Nephron progenitor cell (in vitro differentiated cells): Measurements from ENCODE around the gene TUB.

Experiments used
- DNase-seq: peaks from one replicate; pipeline ENCODE4 v3.0.0; 2021
- H3K27ac Mint-ChIP-seq: 2 replicates; pipeline ENCODE4 v1.8.0; 2021; ENCODE audit warnings: mild to moderate bottlenecking, moderate library complexity, mixed read lengths
- H3K27me3 Mint-ChIP-seq: 2 replicates; pipeline ENCODE4 v1.8.0; 2021; ENCODE audit warnings: mild to moderate bottlenecking, low read depth, mixed read lengths; ENCODE audit not compliant: poor library complexity
- H3K36me3 Mint-ChIP-seq: 2 replicates; pipeline ENCODE4 v1.8.0; 2021; ENCODE audit warnings: low read depth, mixed read lengths
- H3K4me1 Mint-ChIP-seq: 2 replicates; pipeline ENCODE4 v1.8.0; 2021; ENCODE audit warnings: mixed read lengths
- H3K4me3 Mint-ChIP-seq: 2 replicates; pipeline ENCODE4 v1.8.0; 2021; ENCODE audit warnings: mild to moderate bottlenecking, moderate library complexity, mixed read lengths
- H3K9me3 Mint-ChIP-seq: 2 replicates; pipeline ENCODE4 v1.8.0; 2021; ENCODE audit warnings: mild to moderate bottlenecking, moderate library complexity, mixed read lengths
- CTCF ChIP-seq: fragments of 200-600 bp; sonication (generic); IDR thresholded peaks from 2 replicates; pipeline ENCODE4 v1.5.0; 2021; ENCODE audit warnings: antibody characterized with exemption

Gene TUB

GRCh38 chr11:8093931-8094575 is 13.0 kb downstream of the TUB start:
- no peak for TF ChIP-seq CTCF
- Mint-ChIP-seq H3K27me3 (peaks cover 2% of the 10 kb centered on the region), H3K36me3 (peaks cover 9% of the 10 kb centered on the region), H3K9me3 (no peaks in the 10 kb centered on the region), H3K4me1 (peaks cover 19% of the 10 kb centered on the region), H3K27ac (no peak overlapping the region), H3K4me3 (no peak overlapping the region)
- no peak for DNase-seq

GRCh38 chr11:8094656-8095055 is 13.6 kb downstream of the TUB start:
- Mint-ChIP-seq H3K4me3 (no peak overlapping the region), H3K27me3 (peaks cover 2% of the 10 kb centered on the region), H3K27ac (peak overlapping the region; percentile 68), H3K36me3 (peaks cover 13% of the 10 kb centered on the region), H3K9me3 (no peaks in the 10 kb centered on the region), H3K4me1 (peaks cover 19% of the 10 kb centered on the region)
- DNase-seq = no peak
- no peak for TF ChIP-seq CTCF

DNA sequence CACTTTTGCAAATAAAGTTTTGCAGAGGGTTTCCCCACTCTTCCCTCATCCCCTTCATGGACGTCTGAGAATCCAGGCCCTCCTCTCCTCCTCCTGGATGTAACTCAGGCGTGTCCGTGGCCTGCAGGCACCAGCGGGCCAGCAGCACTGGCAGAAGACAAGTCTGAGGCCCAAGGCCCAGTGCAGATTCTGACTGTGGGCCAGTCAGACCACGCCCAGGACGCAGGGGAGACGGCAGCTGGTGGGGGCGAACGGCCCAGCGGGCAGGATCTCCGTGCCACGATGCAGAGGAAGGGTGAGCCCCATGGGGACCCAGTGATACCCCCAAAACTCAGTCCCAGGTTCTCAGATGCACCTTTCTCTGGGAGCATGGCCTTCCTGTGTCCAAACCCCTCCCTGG is 14.4 kb downstream of the TUB start:
- Mint-ChIP-seq H3K36me3 (peaks cover 13% of the 10 kb centered on the region), H3K4me1 (peaks cover 19% of the 10 kb centered on the region), H3K27me3 (peaks cover 6% of the 10 kb centered on the region), H3K9me3 (no peaks in the 10 kb centered on the region), H3K27ac (no peak overlapping the region), H3K4me3 (no peak overlapping the region)
- DNase-seq = no peak
- no peak for TF ChIP-seq CTCF

- TF ChIP-seq CTCF = no peak
- H3K36me3 Mint-ChIP-seq = peaks cover 13% of the 10 kb centered on the region
- H3K9me3 Mint-ChIP-seq = no peaks in the 10 kb centered on the region
- peaks cover 6% of the 10 kb centered on the region for H3K27me3 Mint-ChIP-seq
- DNase-seq = no peak
- H3K4me1 Mint-ChIP-seq = peaks cover 19% of the 10 kb centered on the region
- no peak overlapping the region for H3K27ac Mint-ChIP-seq
- no peak overlapping the region for H3K4me3 Mint-ChIP-seq
Observed at GRCh38 chr11:8095806-8096522, 15.0 kb downstream of the TUB start.

GRCh38 chr11:8096575-8096974 is 15.6 kb downstream of the TUB start:
- TF ChIP-seq CTCF = no peak
- peaks cover 19% of the 10 kb centered on the region for H3K4me1 Mint-ChIP-seq
- no peak overlapping the region for H3K4me3 Mint-ChIP-seq
- no peak overlapping the region for H3K27ac Mint-ChIP-seq
- no peaks in the 10 kb centered on the region for H3K9me3 Mint-ChIP-seq
- no peak for DNase-seq
- H3K27me3 Mint-ChIP-seq = peaks cover 6% of the 10 kb centered on the region
- peaks cover 18% of the 10 kb centered on the region for H3K36me3 Mint-ChIP-seq

DNA sequence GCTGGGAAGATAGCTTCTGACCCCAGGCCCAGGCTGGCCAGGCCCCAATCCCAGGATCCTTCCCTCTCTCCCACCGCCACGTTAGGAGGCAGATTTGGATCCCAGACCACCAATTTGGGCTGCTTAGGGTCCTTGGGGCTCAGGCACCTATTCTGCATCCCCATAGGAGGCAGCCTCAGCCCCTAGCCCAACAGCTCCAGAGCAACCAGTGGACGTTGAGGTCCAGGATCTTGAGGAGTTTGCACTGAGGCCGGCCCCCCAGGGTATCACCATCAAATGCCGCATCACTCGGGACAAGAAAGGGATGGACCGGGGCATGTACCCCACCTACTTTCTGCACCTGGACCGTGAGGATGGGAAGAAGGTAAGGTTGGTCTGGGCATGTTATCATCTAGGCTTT is 16.1 kb downstream of the TUB start:
- H3K9me3 Mint-ChIP-seq = no peaks in the 10 kb centered on the region
- H3K4me1 Mint-ChIP-seq = peaks cover 19% of the 10 kb centered on the region
- H3K27me3 Mint-ChIP-seq = peaks cover 6% of the 10 kb centered on the region
- H3K36me3 Mint-ChIP-seq = peaks cover 15% of the 10 kb centered on the region
- no peak for DNase-seq
- no peak overlapping the region for H3K27ac Mint-ChIP-seq
- no peak for TF ChIP-seq CTCF
- H3K4me3 Mint-ChIP-seq = no peak overlapping the region
